CD14-positive monocyte (primary cell): Measurements from ENCODE around the gene EQTN. TPM values are rescaled to one million over a fixed set of nuclear protein-coding genes. Genes with fewer than 3 reads are reported as not detected.

Experiments
- DNase-seq, 3 donors: peaks; one replicate each; pipeline ENCODE4 v3.0.0-alpha.2; 2011 to 2022
- H2AFZ ChIP-seq: 2 replicates; pipeline ENCODE4 v1.6.0; 2012; ENCODE audit warnings: mild to moderate bottlenecking, low read depth, low read length, inconsistent platforms; ENCODE audit not compliant: insufficient read depth, poor library complexity, severe bottlenecking
- H3K27ac ChIP-seq, 2 donors: 1 replicate in 1 of 2; 2 replicates in 1 of 2; pipeline ENCODE4 v1.5.1; 2012 to 2013; ENCODE audit warnings: low read length in 2 of 2, control low read depth in 1 of 2, inconsistent platforms in 1 of 2, low read depth in 1 of 2, mild to moderate bottlenecking in 1 of 2
- H3K27me3 ChIP-seq, 2 donors: one replicate each; pipeline versions ENCODE4 v1.6.0 to v1.6.1; 2011 to 2013; ENCODE audit warnings: low read length in 2 of 2; ENCODE audit not compliant: control insufficient read depth in 2 of 2, insufficient read depth in 2 of 2
- H3K36me3 ChIP-seq, 2 donors: replicated peaks in 1 of 2; 1 replicate in 1 of 2; 2 replicates in 1 of 2; pipeline versions ENCODE4 v1.5.1 to v1.6.1; 2012 to 2013; ENCODE audit warnings: low read length in 2 of 2, control low read depth in 1 of 2, inconsistent platforms in 1 of 2, mild to moderate bottlenecking in 1 of 2; ENCODE audit not compliant: insufficient read depth in 2 of 2, control insufficient read depth in 1 of 2
- H3K4me1 ChIP-seq, 2 donors: 1 replicate in 1 of 2; 2 replicates in 1 of 2; pipeline versions ENCODE4 v1.5.1 to v1.6.1; 2012 to 2013; ENCODE audit warnings: low read length in 2 of 2, control low read depth in 1 of 2, inconsistent platforms in 1 of 2, mild to moderate bottlenecking in 1 of 2, moderate library complexity in 1 of 2; ENCODE audit not compliant: insufficient read depth in 2 of 2, control insufficient read depth in 1 of 2
- H3K4me2 ChIP-seq: replicated peaks from 2 replicates; pipeline ENCODE3; 2012; ENCODE audit warnings: low read length, moderate library complexity, mild to moderate bottlenecking; ENCODE audit not compliant: poor library complexity, severe bottlenecking; ENCODE audit errors: extremely low read depth
- H3K4me3 ChIP-seq, 3 experiments: fragments of 200-600 bp in 1 of 3; sonication (generic) in 1 of 3; replicated peaks in 1 of 3; 1 replicate in 2 of 3; 2 replicates in 1 of 3; pipeline ENCODE4 v1.5.1; 2011 to 2013; ENCODE audit warnings: low read length in 3 of 3, mild to moderate bottlenecking in 3 of 3, control low read depth in 2 of 3, low read depth in 2 of 3, inconsistent platforms in 1 of 3, moderate library complexity in 1 of 3
- H3K79me2 ChIP-seq: 2 replicates; pipeline ENCODE4 v1.6.0; 2012; ENCODE audit warnings: mild to moderate bottlenecking, control low read depth, inconsistent platforms, low read length, moderate library complexity; ENCODE audit not compliant: insufficient read depth
- H3K9ac ChIP-seq: 2 replicates; pipeline ENCODE4 v1.6.0; 2017; ENCODE audit warnings: low read length, mild to moderate bottlenecking; ENCODE audit not compliant: insufficient read depth, poor library complexity, severe bottlenecking
- H3K9me3 ChIP-seq, 2 donors: replicated peaks in 1 of 2; 1 replicate in 1 of 2; 2 replicates in 1 of 2; pipeline versions ENCODE4 v1.5.1 to v1.6.1; 2012 to 2013; ENCODE audit warnings: low read length in 2 of 2, control low read depth in 1 of 2; ENCODE audit not compliant: control insufficient read depth in 1 of 2, insufficient read depth in 1 of 2
- H4K20me1 ChIP-seq: 2 replicates; pipeline ENCODE4 v1.6.0; 2012; ENCODE audit warnings: mild to moderate bottlenecking, low read length, control low read depth, moderate library complexity; ENCODE audit not compliant: insufficient read depth
- H3K27ac Mint-ChIP-seq, 7 donors: one replicate each; pipeline ENCODE4 v1.8.0; 2020; ENCODE audit warnings: mild to moderate bottlenecking in 7 of 7, mixed read lengths in 7 of 7, moderate library complexity in 6 of 7, inconsistent platforms in 2 of 7
- H3K27me3 Mint-ChIP-seq, 3 donors: one replicate each; pipeline ENCODE4 v1.8.0; 2021 to 2022; ENCODE audit warnings: low read depth in 3 of 3, mild to moderate bottlenecking in 3 of 3, mixed read lengths in 3 of 3, moderate library complexity in 3 of 3, inconsistent platforms in 1 of 3
- H3K36me3 Mint-ChIP-seq, 2 donors: one replicate each; pipeline ENCODE4 v1.8.0; 2020; ENCODE audit warnings: mixed read lengths in 2 of 2, inconsistent platforms in 1 of 2, mild to moderate bottlenecking in 1 of 2
- H3K4me1 Mint-ChIP-seq: one replicate; pipeline ENCODE4 v1.8.0; 2020; ENCODE audit warnings: mild to moderate bottlenecking, mixed read lengths
- H3K4me3 Mint-ChIP-seq, 2 donors: one replicate each; pipeline ENCODE4 v1.8.0; 2020; ENCODE audit warnings: mild to moderate bottlenecking in 2 of 2, mixed read lengths in 2 of 2, moderate library complexity in 1 of 2
- H3K9me3 Mint-ChIP-seq, 7 donors: one replicate each; pipeline ENCODE4 v1.8.0; 2020 to 2022; ENCODE audit warnings: mixed read lengths in 7 of 7, mild to moderate bottlenecking in 6 of 7, moderate library complexity in 6 of 7, inconsistent platforms in 2 of 7
- WGBS: methylation state at CpG from one replicate; pipeline ENCODE4 v1.1.5; 2013; ENCODE audit warnings: missing lambda C conversion rate; ENCODE audit not compliant: insufficient coverage; 5-methylcytosine and 5-hydroxymethylcytosine counted together
- intact Hi-C, 2 donors: fragments of 100-400 bp; cut with micrococcal nuclease; formaldehyde crosslinking; loops; one replicate each; pipeline versions ENCODE4 v1.15.0 to v1.15.1; 2023
- polyA plus RNA-seq, 3 donors: library from polyadenylated mRNA; depleted of rRNA in 1 of 3; unstranded in 2 of 3; stranded (reverse) in 1 of 3; fragments of 300-500 nt in 2 of 3; fragments of >200 nt in 1 of 3; fragmentation: Illumina TruSeq in 2 of 3; gene quantifications; 1 replicate in 2 of 3; 2 replicates in 1 of 3; pipeline ENCODE4 v1.2.3, GENCODE V29; 2012 to 2021
- TF ChIP-seq, protein P1 (sequence below): fragments of 200-600 bp; IDR thresholded peaks from one replicate; pipeline ENCODE4 v1.8.0; 2022; ENCODE audit warnings: antibody characterized with exemption, mild to moderate bottlenecking

The EQTN gene
- polyA plus RNA-seq, 3 donors = not detected

DNA sequence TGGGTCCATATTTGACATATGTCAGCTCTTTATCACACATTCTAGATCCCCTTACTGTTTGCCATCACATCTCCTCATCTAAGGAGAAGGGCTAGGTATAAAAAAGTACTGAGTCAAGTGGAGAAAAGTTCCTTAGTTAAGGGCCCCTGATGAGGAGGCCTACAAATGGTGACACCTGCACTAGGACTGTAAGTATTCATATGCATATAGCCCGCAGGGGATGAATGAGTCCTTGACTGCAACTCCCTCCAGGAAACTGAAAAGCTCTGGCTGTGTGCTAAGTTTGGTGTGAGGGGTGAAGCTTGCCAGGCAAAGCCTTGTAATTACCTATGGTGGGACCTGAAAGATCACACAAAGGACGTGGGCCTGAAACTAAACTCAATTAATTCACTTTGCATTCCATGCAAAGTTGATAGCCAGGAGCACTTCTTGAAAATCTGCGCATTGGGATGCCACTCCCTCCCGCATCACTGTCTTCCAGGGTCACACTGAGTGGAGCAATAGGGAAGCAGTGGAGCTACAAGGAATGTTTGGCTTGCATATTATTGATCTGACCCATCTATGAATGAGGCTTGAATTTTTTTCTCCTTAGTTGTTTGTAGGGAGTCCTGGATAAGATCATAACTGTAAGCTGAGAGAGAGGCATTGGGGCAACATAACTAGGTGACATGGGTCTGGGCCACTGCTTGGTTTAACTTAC lies 11.9 kb upstream of the EQTN start:
- no peaks in the 10 kb centered on the region for H3K27me3 ChIP-seq
- H3K27me3 Mint-ChIP-seq = peaks cover 0 to 5% (median 5%) of the 10 kb centered on the region in 3 donors
- H3K9me3 Mint-ChIP-seq = peaks cover 0 to 3% (median 0%) of the 10 kb centered on the region in 7 donors
- intact Hi-C loops = no loop called here
- H3K79me2 ChIP-seq = no peaks in the 10 kb centered on the region
- H3K27ac Mint-ChIP-seq = no peak overlapping the region
- DNase-seq = no peak
- no peak overlapping the region for H3K9ac ChIP-seq
- no peak overlapping the region for H3K4me3 ChIP-seq
- no peaks in the 10 kb centered on the region for H3K4me1 ChIP-seq
- H3K4me3 Mint-ChIP-seq = no peak overlapping the region
- no peaks in the 10 kb centered on the region for H4K20me1 ChIP-seq
- no peaks in the 10 kb centered on the region for H3K36me3 ChIP-seq
- no peak overlapping the region for H3K27ac ChIP-seq
- H2AFZ ChIP-seq = no peak overlapping the region
- H3K4me2 ChIP-seq = no peak overlapping the region
- TF ChIP-seq, protein P1, sequence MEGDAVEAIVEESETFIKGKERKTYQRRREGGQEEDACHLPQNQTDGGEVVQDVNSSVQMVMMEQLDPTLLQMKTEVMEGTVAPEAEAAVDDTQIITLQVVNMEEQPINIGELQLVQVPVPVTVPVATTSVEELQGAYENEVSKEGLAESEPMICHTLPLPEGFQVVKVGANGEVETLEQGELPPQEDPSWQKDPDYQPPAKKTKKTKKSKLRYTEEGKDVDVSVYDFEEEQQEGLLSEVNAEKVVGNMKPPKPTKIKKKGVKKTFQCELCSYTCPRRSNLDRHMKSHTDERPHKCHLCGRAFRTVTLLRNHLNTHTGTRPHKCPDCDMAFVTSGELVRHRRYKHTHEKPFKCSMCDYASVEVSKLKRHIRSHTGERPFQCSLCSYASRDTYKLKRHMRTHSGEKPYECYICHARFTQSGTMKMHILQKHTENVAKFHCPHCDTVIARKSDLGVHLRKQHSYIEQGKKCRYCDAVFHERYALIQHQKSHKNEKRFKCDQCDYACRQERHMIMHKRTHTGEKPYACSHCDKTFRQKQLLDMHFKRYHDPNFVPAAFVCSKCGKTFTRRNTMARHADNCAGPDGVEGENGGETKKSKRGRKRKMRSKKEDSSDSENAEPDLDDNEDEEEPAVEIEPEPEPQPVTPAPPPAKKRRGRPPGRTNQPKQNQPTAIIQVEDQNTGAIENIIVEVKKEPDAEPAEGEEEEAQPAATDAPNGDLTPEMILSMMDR = no peak
- 100% methylated on average over 1 of the region's 4 CpGs for WGBS
- no peaks in the 10 kb centered on the region for H3K9me3 ChIP-seq
- no peaks in the 10 kb centered on the region for H3K36me3 Mint-ChIP-seq
- no peaks in the 10 kb centered on the region for H3K4me1 Mint-ChIP-seq

DNA sequence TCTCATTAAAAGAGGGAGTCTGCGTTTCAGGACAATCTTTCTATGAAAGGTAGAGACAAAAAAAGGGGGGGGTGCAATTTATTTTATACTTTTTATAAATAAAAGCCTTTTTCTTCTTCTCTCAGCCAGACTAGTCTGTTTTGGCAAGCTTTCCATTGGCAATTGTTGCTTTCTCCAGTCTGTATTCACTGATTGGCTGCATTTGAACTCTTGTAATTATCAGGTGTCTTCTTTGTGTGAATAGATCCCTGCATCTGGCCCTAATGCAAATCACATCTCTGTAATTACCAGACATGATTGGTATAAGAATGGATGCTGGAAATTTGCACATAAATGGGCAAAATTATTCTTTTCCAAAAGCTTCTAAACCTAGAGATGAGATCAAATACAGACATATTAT lies 7.6 kb upstream of the EQTN start:
- no peaks in the 10 kb centered on the region for H3K36me3 Mint-ChIP-seq
- Histone ChIP-seq H3K79me2 (no peaks in the 10 kb centered on the region), H3K9me3 (no peaks in the 10 kb centered on the region), H3K27ac (no peak overlapping the region), H3K27me3 (no peaks in the 10 kb centered on the region), H2AFZ (no peak overlapping the region), H3K36me3 (no peaks in the 10 kb centered on the region), H3K4me3 (no peak overlapping the region), H4K20me1 (no peaks in the 10 kb centered on the region), H3K4me1 (no peaks in the 10 kb centered on the region), H3K9ac (no peak overlapping the region), H3K4me2 (no peak overlapping the region)
- H3K9me3 Mint-ChIP-seq = peaks cover 0 to 3% (median 0%) of the 10 kb centered on the region in 7 donors
- H3K4me3 Mint-ChIP-seq = no peak overlapping the region
- intact Hi-C loops = no loop called here
- TF ChIP-seq, protein P1 = no peak
- peaks cover 0 to 6% (median 3%) of the 10 kb centered on the region in 3 donors for H3K27me3 Mint-ChIP-seq
- WGBS = no CpG with 5 or more reads among the region's 1 CpG
- H3K27ac Mint-ChIP-seq = no peak overlapping the region
- DNase-seq = no peak
- H3K4me1 Mint-ChIP-seq = no peaks in the 10 kb centered on the region
